NCI-H128 (cell line): Measurements from ENCODE around the gene PKD1.
"Not testable (repeated sequence)": the region's sequence is repeated elsewhere in the genome, so short reads cannot be mapped to it uniquely, and the experiment has no call there.

Experiments used
- DNase-seq: peaks from one replicate; lab custom pipeline; 2025; ENCODE audit not compliant: unreplicated experiment; lab: John Stamatoyannopoulos, UW

PKD1 gene

DNA sequence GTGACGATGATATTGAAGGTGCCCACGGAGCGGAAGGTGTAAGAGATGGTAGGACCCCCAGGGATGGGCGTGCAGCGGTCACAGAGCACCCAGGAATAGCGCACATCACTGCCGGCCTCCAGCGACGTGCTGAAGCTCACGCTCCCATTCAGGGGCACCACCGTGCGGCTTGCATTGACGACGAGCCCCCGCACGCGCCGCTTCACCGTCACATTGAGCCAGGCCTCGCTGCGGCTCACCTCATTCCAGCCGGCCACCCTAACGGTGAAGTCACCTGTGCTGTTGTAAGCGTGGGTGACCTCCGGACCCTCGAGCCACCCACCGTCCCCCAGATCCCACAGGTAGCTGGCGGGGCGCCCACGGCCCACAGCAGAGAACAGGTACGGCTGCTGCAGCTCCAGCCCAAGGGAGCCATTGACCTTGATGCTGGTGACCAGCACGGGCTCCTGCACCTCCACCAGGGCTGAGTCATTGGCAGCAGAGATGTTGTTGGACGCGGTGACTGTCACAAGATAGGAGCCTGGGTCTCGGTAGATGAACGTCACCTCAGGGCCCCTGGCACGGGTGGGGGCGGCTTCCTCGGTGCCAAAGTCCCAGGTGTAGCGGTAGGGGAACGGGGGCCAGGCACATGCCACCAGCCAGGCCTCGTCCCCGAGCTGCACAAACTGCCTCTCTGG lies 25.2 kb downstream of the PKD1 start:
- not testable (repeated sequence) for DNase-seq

DNA sequence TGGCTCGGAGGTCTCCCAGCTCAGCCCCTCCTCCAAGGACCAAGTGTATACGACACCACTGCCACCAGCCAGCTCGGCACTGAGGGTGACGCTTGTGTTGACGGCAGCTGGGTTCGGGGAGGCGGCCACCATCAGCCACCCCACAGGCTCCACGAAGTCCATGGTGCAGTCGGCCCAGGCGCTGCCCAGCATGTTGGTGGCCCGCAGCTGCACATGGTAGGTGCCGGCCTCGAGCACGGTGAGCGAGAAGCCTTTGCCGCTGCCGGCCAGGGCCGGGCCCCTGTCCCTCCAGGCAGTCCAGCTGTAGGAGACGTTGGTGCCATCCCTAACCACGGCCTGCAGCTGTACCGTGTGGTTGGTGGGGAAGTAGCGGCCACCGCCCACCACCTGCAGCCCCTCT lies 25.8 kb downstream of the PKD1 start:
- DNase-seq: not testable (repeated sequence)

DNA sequence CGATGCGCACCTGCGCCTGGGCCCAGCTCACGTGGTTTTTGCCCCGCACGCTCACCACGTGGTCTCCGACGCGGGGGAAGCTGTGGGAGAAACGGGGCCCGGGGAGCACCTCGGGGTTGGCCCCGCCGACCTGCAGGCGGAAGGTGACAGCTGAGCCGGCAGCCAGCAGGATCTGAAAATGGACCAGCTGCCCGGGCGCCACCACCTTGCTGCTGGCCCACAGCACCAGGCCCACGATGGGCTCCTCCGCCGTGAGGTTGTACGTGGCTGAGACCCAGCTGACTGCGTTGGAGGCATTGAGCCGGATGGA lies 26.5 kb downstream of the PKD1 start:
- DNase-seq: not testable (repeated sequence)

DNA sequence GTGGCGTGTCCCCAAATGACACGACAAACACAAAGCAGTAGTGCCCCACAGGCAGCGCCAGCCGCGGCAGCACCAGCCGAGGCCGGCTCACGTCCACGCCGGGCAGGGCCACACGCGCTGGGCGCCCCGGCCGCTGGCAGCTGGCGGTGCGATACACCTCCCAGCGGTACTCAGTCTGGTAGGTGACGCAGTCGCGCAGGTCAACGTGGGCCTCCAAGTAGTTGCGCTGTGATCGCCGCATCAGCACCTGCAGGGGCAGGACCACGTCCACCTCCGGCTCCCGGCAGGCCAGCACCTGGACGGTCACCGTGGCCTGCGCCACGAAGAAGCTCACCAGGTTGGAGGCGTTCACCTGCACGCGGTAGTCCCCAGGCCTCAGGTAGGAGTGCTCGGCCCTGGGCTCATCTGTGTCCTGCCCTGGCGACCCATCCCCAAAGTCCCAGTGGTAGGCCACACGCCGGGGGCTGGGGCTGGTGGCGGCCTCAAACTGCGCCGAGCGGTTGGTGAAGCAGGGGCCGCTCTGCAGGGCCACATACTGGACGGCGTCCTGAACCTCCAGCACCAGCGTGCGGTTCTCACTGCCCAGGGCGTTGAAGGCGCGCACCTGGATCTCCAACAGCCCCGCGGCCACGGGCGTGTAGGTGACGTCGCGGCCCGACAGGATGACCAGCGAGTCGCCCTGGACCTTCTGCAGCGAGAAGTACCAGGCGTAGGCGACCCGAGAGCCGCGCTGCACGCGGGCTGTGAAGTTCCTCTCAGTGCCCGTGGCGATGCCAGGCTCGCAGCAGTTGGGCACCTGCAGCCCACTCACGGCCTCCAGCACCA lies 27.0 kb downstream of the PKD1 start:
- not testable (repeated sequence) for DNase-seq

DNA sequence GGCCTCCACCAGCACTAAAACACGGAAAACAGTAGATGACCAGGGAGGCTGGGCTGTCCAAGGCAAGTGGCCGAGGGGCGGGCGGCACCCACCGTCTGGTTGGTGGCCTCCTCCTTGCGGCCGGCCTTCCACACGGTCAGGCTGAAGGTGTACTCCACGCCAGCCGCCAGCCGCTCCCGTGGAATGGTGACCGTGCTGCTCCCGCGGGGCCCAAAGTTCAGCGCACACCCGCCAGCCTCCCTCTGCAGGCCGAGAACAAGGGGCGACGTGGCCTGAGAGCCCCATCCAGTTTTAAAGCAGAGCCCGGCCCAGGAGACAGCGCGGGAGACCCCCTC lies 27.9 kb downstream of the PKD1 start:
- DNase-seq: not testable (repeated sequence)

DNA sequence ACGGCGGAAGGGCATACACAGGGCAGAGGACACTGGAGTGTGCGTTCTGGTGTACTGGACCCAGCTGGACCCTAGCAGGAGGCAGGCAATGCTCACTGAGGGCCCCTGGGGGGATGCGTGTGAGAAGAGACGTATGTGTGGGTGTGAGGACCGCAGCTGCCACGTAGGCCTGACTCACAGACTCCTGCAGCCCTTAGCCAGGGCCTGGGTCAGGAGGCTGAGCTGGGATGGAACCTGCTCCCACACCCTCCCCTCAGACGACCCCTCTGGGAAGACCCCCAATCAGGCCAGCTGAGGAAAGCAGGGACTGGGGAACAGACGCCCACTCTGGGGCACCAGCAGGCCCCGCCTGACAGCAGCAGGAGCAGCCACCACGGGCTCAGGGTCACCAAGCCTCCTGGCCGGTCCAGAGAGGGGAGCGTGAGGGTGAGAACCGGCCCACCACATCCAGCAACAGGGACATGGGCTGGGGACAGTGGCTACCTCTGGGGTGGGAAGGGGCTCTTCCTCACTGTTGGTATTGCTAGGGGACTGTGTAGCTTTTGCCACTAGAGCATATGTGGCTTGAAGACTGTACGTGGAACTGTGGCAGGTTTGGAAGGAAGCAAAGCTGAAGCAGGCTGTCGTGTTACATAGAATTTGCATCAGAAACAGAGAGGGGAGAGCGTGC lies 28.4 kb downstream of the PKD1 start:
- DNase-seq: not testable (repeated sequence)

DNA sequence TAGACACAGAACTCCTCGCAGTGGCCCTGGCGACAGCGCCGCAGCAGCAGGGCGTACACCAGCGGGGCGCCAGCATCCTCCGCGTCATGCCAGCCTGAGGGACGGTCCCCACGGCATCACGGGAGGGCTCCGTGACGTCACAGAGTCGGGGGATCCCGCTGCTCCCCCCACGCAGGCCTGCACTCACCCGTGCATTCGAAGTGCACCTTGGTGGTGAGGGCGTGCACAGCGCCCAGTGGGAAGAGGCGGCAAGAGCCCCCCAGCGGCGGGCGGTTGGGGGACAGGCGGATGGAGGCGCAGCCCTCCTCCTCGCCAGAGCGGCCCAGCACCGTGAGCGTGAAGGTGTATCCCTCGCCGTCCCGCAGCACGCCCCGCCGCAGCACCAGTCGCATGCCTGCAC lies 29.5 kb downstream of the PKD1 start:
- not testable (repeated sequence) for DNase-seq

DNA sequence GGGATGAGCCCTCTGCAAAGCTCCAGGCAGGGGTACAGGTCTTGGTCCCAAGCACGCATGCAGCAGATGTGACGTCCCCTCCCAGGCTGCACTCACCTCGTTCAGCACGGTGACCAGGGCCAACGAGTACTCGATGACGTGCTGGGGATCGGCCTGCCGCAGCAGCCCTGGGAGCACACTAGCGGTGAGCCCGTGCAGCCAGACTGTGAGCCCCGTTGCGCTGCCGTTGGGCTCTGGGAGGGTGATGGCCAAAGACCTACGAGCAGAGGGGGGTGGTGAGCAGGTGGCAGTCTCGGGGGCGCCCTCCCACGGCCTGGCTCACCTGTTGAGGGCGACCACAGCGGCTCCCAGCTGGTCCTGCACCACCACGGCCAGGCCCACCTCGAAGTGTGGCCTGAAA lies 29.9 kb downstream of the PKD1 start:
- not testable (repeated sequence) for DNase-seq

DNA sequence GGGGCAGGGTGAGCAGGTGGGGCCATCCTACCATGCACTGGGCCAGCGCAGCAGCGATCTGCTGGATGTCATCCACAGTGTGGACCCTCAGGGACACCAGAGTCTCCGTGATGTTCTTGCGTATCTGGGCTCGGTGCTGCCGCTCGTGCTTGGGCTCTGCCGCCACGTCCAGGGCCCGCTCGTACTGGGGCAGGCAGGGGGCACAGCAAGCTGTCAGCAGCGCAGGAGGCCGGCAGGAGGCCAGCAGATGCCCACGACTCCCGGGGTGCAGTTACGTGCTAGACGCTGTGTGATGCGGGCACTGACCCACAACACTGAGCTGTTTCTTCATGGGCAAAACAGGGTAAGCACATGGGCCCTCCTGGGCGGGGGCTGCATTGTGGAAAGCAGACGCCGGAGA lies 30.4 kb downstream of the PKD1 start:
- not testable (repeated sequence) for DNase-seq

DNA sequence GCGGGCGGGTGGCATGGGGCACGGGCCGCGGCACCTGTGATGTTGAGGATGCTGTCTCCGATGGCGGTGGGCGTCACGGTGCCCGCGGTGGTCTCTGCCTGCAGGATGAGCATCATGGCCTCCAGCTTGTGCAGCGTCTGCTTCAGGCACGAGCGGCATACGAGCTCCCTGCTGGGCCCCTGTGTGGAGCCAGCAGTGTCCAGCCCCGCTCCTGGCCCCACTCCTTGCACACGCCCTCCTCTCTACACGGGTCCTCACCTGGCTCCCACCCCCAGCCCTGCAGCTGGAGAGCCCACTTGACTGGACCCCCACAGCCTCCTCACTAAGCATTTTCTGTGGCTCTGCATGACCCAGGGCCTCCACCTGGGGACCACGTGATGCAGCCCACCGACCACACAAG lies 31.2 kb downstream of the PKD1 start:
- DNase-seq: not testable (repeated sequence)

DNA sequence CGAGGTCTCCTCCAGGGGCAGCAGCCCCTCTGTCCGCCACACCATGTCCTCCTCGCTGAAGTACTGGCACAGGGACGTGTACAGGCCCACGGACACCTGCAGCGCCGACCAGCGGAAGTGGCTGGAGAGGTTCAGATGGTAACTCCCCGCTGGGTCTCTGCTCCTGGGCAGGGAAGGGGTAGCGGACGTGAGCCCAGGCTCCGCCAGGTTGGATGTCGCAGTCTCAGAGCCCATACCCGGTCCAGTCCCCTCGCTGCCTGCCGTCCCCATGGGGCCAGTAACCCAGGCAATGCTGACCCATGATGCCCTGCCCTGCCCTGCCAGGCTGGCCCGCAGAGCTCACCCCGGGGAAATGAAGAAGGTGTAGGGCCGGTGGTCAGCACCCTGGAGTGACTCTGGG lies 33.2 kb downstream of the PKD1 start:
- DNase-seq: no peak

DNA sequence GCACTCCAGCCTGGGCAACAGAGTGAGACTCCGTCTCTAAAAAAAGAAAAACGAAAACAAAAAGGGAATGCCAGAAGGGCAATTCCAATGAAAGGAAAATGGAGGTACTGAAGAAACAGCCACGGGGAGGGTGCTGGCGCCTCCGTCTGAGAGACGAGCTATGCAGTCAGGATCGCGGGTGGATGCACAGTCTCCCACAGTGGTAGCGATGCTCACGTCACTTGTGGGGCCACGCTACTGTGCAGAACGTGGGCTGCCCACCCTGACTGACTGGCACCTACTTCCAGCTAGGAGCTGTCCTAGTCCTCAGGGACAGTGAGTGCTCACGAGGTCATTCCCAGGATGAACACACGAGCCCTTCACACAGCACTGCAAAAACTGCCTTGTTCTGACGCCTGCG lies 34.1 kb downstream of the PKD1 start:
- DNase-seq: not testable (repeated sequence)

DNA sequence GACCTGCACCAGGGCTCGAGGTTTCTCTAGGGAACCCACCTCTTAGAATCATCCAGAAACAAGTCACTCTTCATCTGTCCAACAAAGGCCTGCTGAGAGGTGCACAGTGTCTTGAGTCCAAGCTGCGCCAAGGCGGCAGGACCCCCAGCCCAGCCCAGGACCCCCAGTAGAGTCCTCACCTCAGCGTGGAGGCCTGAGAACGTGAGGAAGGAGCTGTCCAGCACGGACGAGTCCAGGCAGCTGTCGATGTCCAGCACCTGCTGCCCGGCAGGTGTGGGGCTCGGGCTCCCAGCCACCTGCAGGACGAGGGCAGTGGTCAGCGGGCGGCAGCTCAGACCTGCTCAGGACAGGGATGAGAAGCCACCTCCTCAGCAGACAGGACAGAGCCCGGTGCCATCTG lies 38.0 kb downstream of the PKD1 start:
- DNase-seq: not testable (repeated sequence)

DNA sequence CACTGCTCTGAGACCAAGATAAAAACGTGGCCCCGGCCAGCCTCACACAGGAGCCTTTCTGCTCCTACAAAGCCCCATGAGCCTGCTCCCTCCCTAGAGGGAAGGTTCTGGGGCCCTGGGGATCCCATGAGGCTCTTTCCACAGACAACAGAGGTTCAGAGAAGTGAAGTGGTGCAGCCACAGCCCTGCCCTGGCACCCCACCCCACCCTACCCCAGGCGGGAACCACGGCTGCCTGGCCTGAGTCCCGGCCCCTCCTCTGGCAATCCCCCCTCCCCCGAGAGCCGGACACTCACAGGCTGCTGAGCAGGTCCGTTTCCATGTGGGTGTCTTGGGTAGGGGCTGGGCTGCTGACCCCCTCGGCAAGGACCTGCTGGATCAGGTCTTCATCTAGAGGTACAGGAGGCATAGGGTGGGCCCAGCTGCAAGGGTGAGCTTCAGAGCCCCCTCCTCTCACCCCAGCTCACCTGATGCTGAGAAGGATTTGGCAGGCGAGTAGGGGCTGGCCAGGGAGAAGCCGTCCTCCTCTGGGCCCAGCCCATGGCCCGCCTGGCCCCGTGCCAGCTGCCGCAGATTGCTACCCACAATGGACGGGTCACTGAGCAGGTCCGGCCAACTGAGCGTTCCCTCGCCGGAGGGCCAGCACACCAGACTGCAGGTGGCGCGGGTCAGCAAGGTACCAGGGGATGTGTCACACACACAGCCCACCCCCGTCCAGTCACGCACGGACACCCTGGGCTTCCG lies 38.7 kb downstream of the PKD1 start:
- DNase-seq: no peak

DNA sequence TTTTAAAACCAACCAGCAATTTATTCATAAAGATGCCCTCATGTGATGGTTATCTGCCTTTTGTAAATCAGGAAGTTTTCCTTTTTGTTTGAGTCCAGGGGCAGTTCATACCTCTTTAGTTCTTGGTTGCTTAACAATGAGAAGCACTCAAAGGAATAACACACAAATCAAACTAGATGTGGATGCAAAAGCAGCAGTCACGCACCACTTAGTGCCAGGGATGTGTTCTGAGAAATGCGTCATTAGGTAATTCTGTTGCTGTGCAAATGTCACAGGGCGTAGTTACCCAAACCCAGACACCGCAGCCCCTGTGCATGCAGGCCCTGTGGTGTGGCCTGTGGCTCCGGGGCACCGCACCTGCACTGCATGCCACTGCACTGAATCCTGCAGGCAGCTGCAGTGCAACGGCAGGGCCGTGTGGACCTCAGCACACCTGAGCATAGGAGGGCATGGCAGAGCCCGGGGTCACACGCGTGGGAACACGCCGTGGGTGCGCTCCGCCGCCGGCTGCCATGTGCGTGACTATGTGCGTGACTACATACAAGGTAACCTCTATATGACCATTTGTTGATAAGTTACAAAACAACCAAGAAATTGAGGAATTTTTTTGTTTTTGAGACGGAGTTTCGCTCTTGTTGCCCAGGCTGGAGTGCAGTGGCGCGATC lies 39.6 kb downstream of the PKD1 start:
- no peak for DNase-seq

DNA sequence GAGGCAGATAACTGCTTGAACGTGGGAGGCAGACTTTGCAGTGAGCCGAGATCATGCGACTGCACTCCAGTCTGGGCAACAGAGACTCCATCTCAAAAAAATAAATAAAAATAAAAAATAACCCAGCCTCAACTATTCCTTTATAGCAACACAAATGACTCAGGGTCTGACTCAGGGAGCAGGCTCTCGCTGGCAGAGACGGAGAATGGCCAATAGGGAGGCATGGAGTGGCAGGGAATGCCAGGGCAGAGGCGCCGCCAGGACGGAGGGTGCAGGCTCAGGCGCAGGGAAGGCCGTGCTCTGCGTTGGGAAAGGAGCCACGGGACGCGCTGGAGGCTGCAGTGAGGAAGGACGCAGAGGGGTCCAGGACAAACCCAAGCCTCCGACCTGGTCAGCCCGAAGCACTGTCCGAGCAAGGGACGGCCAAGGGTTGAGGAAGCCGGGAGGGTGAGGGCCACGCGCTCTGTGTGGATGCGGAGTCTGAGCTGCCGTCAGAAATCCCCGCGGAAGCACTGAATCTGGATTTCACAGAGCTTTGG lies 40.3 kb downstream of the PKD1 start:
- no peak for DNase-seq

DNA sequence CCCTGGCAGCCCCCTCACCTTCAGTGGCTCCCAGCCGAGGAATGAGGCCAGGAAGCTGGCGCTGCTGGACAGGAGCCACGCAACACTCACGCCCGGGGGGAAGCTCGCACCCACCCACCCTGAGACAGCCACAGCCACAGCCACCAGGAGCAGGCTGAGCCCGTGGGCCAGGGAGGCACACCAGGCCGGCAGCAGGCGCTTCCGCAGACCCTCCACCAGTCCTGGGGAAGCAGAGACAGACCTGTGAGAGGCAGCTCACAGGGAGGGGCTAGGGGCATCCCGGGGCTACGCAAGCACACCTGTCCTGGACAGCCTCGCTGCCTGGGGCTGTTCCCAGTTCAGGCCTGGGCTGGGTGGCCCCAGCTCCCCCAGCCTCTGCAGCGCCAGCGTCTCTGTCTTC lies 41.9 kb downstream of the PKD1 start:
- DNase-seq: no peak

DNA sequence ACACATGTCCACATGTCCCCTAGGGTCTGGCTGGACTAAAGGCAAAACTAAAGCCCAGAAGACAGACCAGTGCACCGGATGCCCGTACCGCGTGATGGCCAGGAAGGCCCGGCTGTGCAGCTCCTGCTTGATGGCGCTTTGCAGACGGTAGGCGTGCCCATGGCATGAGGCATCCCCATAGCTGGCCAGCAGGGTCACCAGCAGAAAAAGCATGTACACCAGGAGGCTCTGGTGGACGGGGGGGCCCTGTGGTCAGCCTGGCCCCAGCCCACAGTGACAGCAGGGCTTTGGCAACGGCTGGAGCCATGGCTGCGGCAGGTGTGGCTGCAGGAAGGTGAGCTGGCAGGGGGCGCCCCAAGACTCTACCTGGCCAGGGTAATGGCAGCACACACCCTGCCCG lies 42.8 kb downstream of the PKD1 start:
- no peak for DNase-seq

DNA sequence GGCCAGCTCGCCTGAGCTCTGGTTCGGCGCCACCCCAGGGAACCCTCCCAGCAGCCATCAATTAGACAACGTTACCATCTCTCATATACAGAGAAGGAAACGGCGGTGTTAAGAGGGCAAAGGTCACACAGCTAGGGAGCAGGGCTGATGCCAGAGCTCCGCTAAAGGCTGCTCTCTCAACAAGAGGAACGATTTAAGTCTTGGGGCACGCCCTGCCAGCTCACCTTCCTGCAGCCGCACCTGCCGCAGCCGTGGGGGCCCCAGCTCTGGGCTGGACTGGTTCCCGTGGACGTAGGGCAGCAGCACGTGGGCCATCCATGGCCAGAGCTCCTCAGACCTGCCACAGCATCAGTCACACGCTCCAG lies 43.5 kb downstream of the PKD1 start:
- no peak for DNase-seq

DNA sequence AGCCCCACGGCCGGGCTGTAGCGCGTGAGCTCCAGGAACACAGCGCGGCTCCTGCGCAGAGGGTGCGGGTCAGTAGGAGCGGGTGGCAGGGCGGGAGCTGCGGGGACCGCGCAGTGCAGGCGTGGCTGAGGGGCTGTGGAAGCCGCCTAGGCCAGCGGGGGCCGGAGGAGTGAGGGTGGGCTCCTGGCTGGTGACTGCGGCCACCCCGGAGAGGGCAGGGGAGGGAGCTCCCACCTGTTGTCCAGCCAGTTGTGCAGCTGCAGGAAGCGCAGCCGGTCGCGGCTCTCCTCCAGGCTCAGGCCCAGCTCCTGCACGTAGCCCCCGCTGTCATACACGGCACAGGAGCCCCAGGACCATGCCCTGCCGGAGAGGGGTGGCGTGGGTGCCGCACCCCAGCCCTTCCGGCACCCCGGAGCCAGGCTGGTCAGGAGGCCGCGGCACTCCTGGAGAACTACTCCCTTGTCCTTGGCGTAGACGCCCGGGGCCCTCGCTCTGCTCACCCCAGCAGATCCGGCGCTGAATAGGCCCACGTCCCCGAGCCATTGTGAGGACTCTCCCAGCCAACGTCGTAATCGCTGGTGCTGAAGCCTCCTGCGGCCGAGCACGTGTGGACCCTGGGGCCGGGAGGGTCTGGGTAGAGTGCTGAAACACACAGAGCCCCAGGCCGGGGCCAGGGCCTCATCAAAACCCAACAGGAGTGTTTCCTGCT lies 44.0 kb downstream of the PKD1 start:
- no peak for DNase-seq
